Measurements from ENCODE around the gene IL17B. TPM values are rescaled to one million over a fixed set of nuclear protein-coding genes. Genes with fewer than 3 reads are reported as not detected.

IL17B gene
- total and polyA plus RNA-seq, 2 of the 13 experiments (the other 11 are each of a cell fraction or from before 2014, with no cell fraction given) = 0.29 to 2.6 TPM

DNA sequence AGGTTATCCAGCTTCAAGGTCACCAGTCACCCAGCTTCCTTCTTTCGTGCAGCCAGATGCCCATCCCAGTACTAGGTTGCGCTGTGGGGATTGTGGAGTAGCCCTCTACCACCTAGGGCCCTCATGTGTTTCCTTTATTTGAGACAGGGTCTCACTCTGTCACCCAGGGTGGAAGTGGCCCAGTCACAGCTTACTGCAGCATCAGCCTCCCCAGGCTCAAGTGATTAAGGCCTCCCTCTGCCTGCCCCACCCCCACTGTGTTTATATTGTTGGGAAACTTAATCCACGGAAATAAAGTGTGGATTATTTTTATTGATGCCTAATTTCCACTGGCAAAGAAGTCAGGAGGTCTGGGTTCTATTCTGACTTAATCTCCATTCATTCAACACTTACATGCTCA, 4.3 kb downstream of the IL17B start:
- Histone ChIP-seq H3K27ac (ENCODE audit: extremely low read length, insufficient read depth, low read length) (no peak overlapping the region), H4K20me1 (ENCODE audit: insufficient read depth, low read length) (no peaks in the 10 kb centered on the region), H3K9ac (ENCODE audit: insufficient read depth, low read depth, low read length) (no peak overlapping the region), H3K4me2 (ENCODE audit: low read depth, low read length) (no peak overlapping the region), H3K36me3 (replicated peaks in 1 of 2; ENCODE audit: control insufficient read depth in 1 of 2, insufficient read depth in 2 of 2, low read length in 2 of 2) (no peaks in the 10 kb centered on the region), H3K27me3 (ENCODE audit: control insufficient read depth in 1 of 2, insufficient read depth in 2 of 2, low read length in 2 of 2) (peaks cover 0 to 3% of the 10 kb centered on the region in 2 experiments; a peak in 1 of 5 replicates), H2AFZ (ENCODE audit: low read length) (no peak overlapping the region), H3K9me3 (ENCODE audit: low read length) (no peaks in the 10 kb centered on the region), H3K4me1 (ENCODE audit: insufficient read depth, low read length) (peaks cover 17% of the 10 kb centered on the region), H3K79me2 (ENCODE audit: insufficient read depth, low read length) (no peaks in the 10 kb centered on the region), H3K4me3 (replicated peaks in 1 of 3; ENCODE audit: insufficient read depth in 1 of 3, low read depth in 2 of 3, low read length in 3 of 3) (no peak overlapping the region)
- no peak for FAIRE-seq
- 0% methylated on average over 1 of the region's 3 CpGs for WGBS (ENCODE audit: low lambda C conversion rate)
- POLR2A ChIA-PET = no interaction called here
- intact Hi-C loops (cut with micrococcal nuclease; ENCODE audit: unreplicated experiment) = no loop called here
- no peak for ATAC-seq
- in situ Hi-C loops (cut with HindIII; ENCODE audit: extremely low pct_ligation_motif_present, low pct_unique_long_range_greater_than_20kb) = loop anchor here (5.0 kb wide), 1 partner anchor 52 kb away; no protein-coding TSS in a partner anchor
- BruUV-seq (replicated peaks) = no TSS peak
- TF ChIP-seq, protein P1, sequence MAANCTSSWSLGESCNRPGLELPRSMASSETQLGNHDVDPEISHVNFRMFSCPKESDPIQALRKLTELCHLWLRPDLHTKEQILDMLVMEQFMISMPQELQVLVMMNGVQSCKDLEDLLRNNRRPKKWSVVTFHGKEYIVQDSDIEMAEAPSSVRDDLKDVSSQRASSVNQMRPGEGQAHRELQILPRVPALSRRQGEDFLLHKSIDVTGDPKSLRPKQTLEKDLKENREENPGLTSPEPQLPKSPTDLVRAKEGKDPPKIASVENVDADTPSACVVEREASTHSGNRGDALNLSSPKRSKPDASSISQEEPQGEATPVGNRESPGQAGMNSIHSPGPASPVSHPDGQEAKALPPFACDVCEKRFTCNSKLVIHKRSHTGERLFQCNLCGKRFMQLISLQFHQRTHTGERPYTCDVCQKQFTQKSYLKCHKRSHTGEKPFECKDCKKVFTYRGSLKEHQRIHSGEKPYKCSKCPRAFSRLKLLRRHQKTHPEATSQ (CRISPR knock-in tag; IDR thresholded peaks at IDR 0.05; ENCODE audit: borderline replicate concordance) = no peak
- no peak for TF ChIP-seq THAP11 (CRISPR knock-in tag; IDR thresholded peaks at IDR 0.05)
- TF ChIP-seq ZFX (CRISPR knock-in tag; IDR thresholded peaks at IDR 0.05; ENCODE audit: low read depth) = no peak
- TF ChIP-seq ZNF607 (CRISPR knock-in tag; IDR thresholded peaks at IDR 0.05; ENCODE audit: borderline replicate concordance) = no peak
- TF ChIP-seq TAF1 (CRISPR knock-in tag; IDR thresholded peaks at IDR 0.05) = no peak
- DNase-seq (ENCODE audit: low spot score) = no peak
- CTCF ChIA-PET (ENCODE audit: low intra/inter-chr PET ratio, low total read pairs) = no interaction called here

DNA sequence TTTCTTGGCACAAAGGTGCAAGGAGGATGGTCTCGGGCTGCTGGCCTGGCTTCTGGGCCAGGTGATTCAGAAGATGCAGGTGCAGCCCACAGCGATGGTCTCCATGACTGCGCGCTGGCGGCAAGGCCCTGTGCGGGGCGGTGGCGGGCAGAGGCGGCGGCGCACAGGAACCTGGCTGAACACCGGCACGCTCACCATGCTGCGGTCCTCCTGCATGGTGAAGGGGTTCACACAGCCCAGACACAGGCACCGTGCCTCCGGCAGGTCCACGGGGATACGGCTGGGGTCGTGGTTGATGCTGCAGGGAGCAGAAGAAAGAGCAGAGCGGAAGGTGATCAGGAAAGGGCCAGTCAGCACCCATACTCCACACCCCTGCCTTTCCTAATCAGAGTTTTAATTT, 4.8 kb downstream of the IL17B start:
- ChIA-PET POLR2A (no interaction called here), CTCF (ENCODE audit: low intra/inter-chr PET ratio, low total read pairs) (no interaction called here)
- H3K9ac ChIP-seq (ENCODE audit: insufficient read depth, low read depth, low read length) = no peak overlapping the region
- ATAC-seq (no peak), DNase-seq (ENCODE audit: low spot score) (no peak), FAIRE-seq (no peak)
- WGBS (ENCODE audit: low lambda C conversion rate) = 69% methylated on average over 20 of the region's 20 CpGs
- H3K4me1 ChIP-seq (ENCODE audit: insufficient read depth, low read length) = peaks cover 12% of the 10 kb centered on the region
- peaks cover 0 to 3% of the 10 kb centered on the region in 2 experiments; a peak in 1 of 5 replicates for H3K27me3 ChIP-seq (ENCODE audit: control insufficient read depth in 1 of 2, insufficient read depth in 2 of 2, low read length in 2 of 2)
- H3K9me3 ChIP-seq (ENCODE audit: low read length) = no peaks in the 10 kb centered on the region
- no peak overlapping the region for H3K4me3 ChIP-seq (replicated peaks in 1 of 3; ENCODE audit: insufficient read depth in 1 of 3, low read depth in 2 of 3, low read length in 3 of 3)
- no peak overlapping the region for H3K4me2 ChIP-seq (ENCODE audit: low read depth, low read length)
- H4K20me1 ChIP-seq (ENCODE audit: insufficient read depth, low read length) = no peaks in the 10 kb centered on the region
- in situ Hi-C loops (cut with HindIII; ENCODE audit: extremely low pct_ligation_motif_present, low pct_unique_long_range_greater_than_20kb) (loop anchor here (5.0 kb wide), 1 partner anchor 52 kb away; no protein-coding TSS in a partner anchor), intact Hi-C loops (cut with micrococcal nuclease; ENCODE audit: unreplicated experiment) (no loop called here)
- no peak overlapping the region for H3K27ac ChIP-seq (ENCODE audit: extremely low read length, insufficient read depth, low read length)
- TF ChIP-seq RXRA (CRISPR knock-in tag; IDR thresholded peaks at IDR 0.05) = no peak
- TF ChIP-seq ZFP62 (CRISPR knock-in tag; IDR thresholded peaks at IDR 0.05) = no peak
- TF ChIP-seq TBL1XR1 (IDR thresholded peaks at IDR 0.05; ENCODE audit: borderline replicate concordance, low read length, partially characterized antibody) = no peak
- no peak for TF ChIP-seq REXO4 (CRISPR knock-in tag; IDR thresholded peaks at IDR 0.05; ENCODE audit: borderline replicate concordance)
- no peak for TF ChIP-seq ZNF333 (CRISPR knock-in tag; IDR thresholded peaks at IDR 0.05; ENCODE audit: borderline replicate concordance)
- TF ChIP-seq ZNF253 (CRISPR knock-in tag; IDR thresholded peaks at IDR 0.05; ENCODE audit: borderline replicate concordance) = no peak
- no peak for TF ChIP-seq SMARCC2 (IDR thresholded peaks at IDR 0.05)
- TF ChIP-seq SIN3B (IDR thresholded peaks at IDR 0.05; ENCODE audit: low read length) = no peak
- no peak for TF ChIP-seq MAZ (IDR thresholded peaks at IDR 0.05; ENCODE audit: borderline replicate concordance, low read depth, low read length)
- no peak for TF ChIP-seq MAZ (CRISPR knock-in tag; IDR thresholded peaks at IDR 0.05; ENCODE audit: low read depth)
- TF ChIP-seq SPEN (CRISPR knock-in tag; IDR thresholded peaks at IDR 0.05; ENCODE audit: low read depth) = no peak
- TF ChIP-seq ZNF883 (CRISPR knock-in tag; IDR thresholded peaks at IDR 0.05; ENCODE audit: not compliant biosample characterization) = no peak
- BruUV-seq (replicated peaks) = no TSS peak
- H2AFZ ChIP-seq (ENCODE audit: low read length) = no peak overlapping the region
- H3K36me3 ChIP-seq (replicated peaks in 1 of 2; ENCODE audit: control insufficient read depth in 1 of 2, insufficient read depth in 2 of 2, low read length in 2 of 2) = no peaks in the 10 kb centered on the region
- H3K79me2 ChIP-seq (ENCODE audit: insufficient read depth, low read length) = no peaks in the 10 kb centered on the region
